GM10847 (cell line): ENCODE results near the gene PHF21B.

Experiments
- POLR2A ChIP-seq: IDR thresholded peaks from 2 replicates; pipeline ENCODE4 v1.6.1; 2011; ENCODE audit not compliant: insufficient read length; ENCODE audit errors: extremely low read depth

The PHF21B gene

DNA sequence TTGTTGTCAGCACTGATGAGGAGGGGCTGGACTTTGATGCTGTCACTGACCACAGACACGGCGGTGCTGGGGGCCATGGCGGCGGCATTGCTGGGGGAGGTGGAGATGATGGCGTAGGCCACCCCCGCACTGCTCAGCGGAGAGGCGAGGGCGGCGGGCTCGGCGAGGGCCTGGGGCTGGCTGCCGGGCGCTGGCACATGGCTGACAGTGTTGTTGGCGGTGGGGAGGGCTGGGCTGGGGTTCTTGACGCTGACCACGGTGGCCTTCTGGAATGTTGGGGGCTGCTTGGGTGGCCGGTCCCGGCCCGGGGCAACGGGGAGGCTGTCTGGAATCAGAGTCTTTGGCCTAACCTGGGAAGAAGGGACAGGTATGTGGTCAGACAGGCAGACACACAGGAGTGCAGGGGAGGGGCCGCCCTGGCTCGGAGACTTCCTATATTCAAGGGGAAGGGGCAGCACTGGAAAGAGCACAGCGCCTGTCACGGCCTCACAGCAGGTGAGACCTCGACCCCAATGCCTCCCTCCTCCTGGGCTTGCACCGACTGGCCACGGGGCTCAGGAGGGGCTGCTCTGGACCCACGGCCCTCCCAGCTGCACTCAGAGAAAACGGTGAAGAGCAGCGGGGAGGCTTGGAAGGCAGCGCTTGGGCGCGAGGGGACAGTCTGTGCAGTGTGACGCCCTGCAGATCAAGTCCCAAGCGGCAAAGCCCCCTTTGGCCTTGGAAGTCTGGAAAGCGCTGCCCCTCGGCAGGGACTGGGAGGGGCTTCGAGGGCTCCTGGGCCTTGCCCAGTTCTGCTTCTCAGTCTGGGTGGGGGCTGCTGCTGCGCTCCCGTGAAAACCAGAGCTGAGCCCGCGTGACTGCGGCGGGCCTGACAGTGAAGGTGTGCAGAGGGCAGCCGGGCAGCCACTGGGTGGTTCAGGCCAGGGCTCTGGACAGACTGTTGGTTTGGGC, 93.2 kb downstream of the PHF21B start:
- TF ChIP-seq POLR2A: no peak

- TF ChIP-seq POLR2A: no peak
These were observed 94.4 kb downstream of the PHF21B start for GRCh38 chr22:44915441-44915840.

- TF ChIP-seq POLR2A: no peak
These were observed 95.6 kb downstream of the PHF21B start for GRCh38 chr22:44914026-44914721.

GRCh38 chr22:44913198-44913983, 96.4 kb downstream of the PHF21B start:
- TF ChIP-seq POLR2A: no peak

DNA sequence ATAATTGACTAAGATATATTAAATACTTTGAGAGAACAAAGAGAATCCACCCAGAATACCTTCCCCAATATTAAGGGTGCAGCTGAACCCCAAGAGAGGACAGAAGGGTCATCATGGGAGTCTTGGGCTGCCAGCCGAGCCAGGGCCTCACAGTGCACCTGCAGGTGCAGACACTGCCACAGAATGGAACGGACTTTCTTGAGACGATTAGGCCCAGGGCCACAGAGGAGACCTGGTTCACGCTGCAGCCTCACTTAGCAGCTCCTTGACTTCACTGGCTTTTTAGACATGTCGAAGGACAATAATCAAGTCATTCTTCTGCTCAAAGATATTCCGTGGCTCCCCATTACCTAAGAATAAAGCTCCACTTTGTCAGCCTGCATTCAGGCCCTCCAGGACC, 100.6 kb downstream of the PHF21B start:
- TF ChIP-seq POLR2A: no peak

- TF ChIP-seq POLR2A: no peak
These were observed 101.8 kb downstream of the PHF21B start for GRCh38 chr22:44907765-44908737.

DNA sequence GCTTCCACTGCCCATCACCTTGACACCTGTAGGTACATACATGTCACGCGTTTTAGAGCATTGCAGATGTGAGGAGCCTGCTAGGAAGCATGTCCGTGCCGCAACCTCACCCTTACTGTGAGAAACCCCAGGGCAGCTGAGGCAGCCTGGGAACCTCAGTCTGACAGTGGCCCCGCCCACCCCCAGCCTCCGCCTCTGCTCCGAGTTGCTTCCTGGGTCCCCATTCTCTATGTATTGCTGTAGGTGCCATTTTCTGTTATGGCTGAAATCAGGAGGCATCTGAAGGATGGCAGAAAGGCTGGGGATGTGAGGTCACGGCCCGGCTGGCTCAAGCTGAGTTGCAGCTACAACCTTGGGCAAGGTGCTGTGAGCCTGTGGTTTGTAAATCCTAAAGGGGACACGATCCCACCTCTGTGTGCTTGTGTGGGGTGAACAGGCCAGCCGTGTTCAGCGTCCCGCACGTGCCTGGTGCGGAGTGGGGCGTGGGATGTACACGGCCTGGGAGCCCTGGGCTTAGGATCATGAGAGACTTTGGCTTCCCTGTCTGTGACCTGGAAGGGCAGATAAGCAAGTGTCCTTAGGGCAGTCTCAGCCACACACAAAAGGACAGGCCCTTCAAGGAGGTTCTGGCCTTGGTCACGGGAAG, 102.7 kb downstream of the PHF21B start:
- no peak for TF ChIP-seq POLR2A

DNA sequence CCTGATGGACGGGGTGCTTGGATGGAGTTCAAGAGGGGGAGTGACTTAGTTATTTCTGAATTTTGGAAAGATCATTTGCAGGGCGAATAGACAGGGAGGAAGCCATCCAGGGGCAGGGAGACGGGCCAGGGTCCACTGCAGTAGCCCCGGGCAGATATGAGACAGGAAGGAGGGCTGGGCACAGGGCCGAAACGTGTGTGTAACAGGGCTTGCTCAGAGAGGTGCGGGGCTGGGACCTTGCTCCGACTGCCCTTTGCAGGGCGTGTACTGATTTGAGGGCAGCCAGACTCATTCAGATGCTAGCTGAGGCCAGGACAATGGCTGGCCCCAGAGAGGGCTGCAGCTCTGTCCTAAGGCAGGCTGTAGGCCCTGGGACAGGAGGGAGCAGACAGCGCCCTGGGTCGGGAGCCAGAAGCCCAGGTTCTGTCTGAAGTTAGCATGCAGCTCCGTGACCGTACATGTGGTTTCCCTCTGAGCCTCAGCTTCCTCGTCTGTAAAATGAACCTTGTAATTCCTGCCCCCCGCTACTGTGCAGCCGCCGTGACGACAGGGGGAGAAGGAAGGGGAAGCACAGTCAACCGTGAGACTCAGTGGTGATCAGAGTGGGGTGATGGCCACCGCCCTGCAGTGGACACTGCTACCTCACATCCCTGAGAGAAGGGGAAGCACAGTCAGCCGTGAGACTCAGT, 103.4 kb downstream of the PHF21B start:
- no peak for TF ChIP-seq POLR2A

GRCh38 chr22:44901301-44901700, 108.5 kb downstream of the PHF21B start:
- no peak for TF ChIP-seq POLR2A

- TF ChIP-seq POLR2A: no peak
These were observed 111.6 kb downstream of the PHF21B start for GRCh38 chr22:44898236-44898635.

GRCh38 chr22:44895296-44896055, 114.3 kb downstream of the PHF21B start:
- TF ChIP-seq POLR2A: no peak

DNA sequence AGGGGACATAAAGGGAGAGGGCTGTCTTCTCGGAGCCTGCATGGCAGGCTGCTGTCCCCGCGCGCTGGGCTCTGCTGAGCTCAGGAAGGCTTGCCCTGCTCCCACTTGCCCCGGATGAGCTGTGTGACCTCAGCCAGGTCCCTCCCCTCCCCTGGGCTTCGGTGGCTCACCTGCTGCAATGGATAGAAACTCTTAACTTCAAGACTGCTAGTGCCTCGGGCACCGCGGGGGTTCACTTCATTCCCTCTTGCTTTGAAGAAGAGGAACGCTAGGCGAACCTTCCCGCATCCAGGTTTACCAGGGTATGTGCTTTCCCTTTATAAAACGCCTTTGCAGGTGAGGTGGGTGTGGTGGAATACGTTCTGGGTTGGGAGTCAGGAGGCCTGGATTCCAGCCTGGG, 115.0 kb downstream of the PHF21B start:
- no peak for TF ChIP-seq POLR2A

GRCh38 chr22:44894321-44894720, 115.5 kb downstream of the PHF21B start:
- no peak for TF ChIP-seq POLR2A

DNA sequence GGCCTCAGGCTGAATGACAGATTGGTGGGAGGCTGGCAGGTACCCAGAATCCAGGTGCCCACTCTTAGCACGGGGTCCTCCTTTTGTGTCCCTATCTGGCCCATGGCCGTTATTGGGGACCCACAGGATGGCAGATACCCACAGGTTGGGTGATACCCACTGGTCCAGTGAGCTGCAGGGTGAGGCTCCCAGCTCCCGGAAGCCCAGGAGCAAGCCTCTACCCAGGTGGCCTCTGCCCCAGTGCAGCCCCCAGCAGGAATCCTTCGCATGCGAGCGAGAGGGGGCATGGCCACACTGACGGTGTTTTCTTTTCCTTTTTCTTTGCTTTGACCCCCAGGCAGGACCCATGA, 116.1 kb downstream of the PHF21B start:
- no peak for TF ChIP-seq POLR2A
